ENCODE measurements around the gene ACSL3. TPM values are rescaled to one million over a fixed set of nuclear protein-coding genes. Genes with fewer than 3 reads are reported as not detected.

The ACSL3 gene
- total and polyA plus RNA-seq, 12 donors = 12.7 to 67.2 (median 53.0) TPM

GRCh38 chr2:222976521-222977061, 115.8 kb downstream of the ACSL3 start:
- Histone ChIP-seq H3K4me1 (peaks cover 0 to 5% (median 0%) of the 10 kb centered on the region in 9 donors), H3K27ac (no peak overlapping the region), H3K9me3 (no peaks in the 10 kb centered on the region), H3K4me3 (no peak overlapping the region), H3K27me3 (peaks cover 0 to 5% (median 0%) of the 10 kb centered on the region in 7 donors), H3K36me3 (no peaks in the 10 kb centered on the region)
- TF ChIP-seq CTCF (IDR thresholded peaks at IDR 0.05) = no peak
- WGBS, 2 donors = 62 to 68% methylated on average over 3 of the region's 3 CpGs
- intact Hi-C loops (cut with DNase I) = loop anchor here in 2 of 10 donors (10.0 kb wide), 1 partner anchor 128 kb away; no protein-coding TSS in a partner anchor
- DNase-seq = no peak
- no peak for ATAC-seq

- H3K4me3 ChIP-seq = no peak overlapping the region
- H3K27me3 ChIP-seq = peaks cover 0 to 5% (median 0%) of the 10 kb centered on the region in 7 donors
- TF ChIP-seq CTCF (IDR thresholded peaks at IDR 0.05) = no peak
- no peak for DNase-seq
- 92 to 96% methylated on average over 5 of the region's 5 CpGs for WGBS, 2 donors
- H3K9me3 ChIP-seq = no peaks in the 10 kb centered on the region
- H3K36me3 ChIP-seq = no peaks in the 10 kb centered on the region
- no peak for ATAC-seq
- intact Hi-C loops (cut with DNase I) = loop anchor here in 2 of 10 donors (10.0 kb wide), 1 partner anchor 128 kb away; no protein-coding TSS in a partner anchor
- H3K4me1 ChIP-seq = peaks cover 0 to 5% (median under 1%) of the 10 kb centered on the region in 9 donors
- no peak overlapping the region for H3K27ac ChIP-seq
These were observed 116.3 kb downstream of the ACSL3 start for GRCh38 chr2:222977121-222977520.

GRCh38 chr2:222978850-222979249, 118.0 kb downstream of the ACSL3 start:
- Histone ChIP-seq H3K9me3 (no peaks in the 10 kb centered on the region), H3K4me1 (peaks cover 0 to 9% (median 0%) of the 10 kb centered on the region in 9 donors), H3K27me3 (peaks cover 0 to 5% (median 0%) of the 10 kb centered on the region in 7 donors), H3K4me3 (no peak overlapping the region), H3K36me3 (no peaks in the 10 kb centered on the region), H3K27ac (no peak overlapping the region)
- intact Hi-C loops (cut with DNase I) = loop anchor here in 2 of 10 donors (10.0 kb wide), 1 partner anchor 126 kb away; no protein-coding TSS in a partner anchor
- no peak for TF ChIP-seq CTCF (IDR thresholded peaks at IDR 0.05)
- no peak for DNase-seq
- ATAC-seq = no peak

GRCh38 chr2:222979484-222979883, 118.6 kb downstream of the ACSL3 start:
- H3K27me3 ChIP-seq = peaks cover 0 to 5% (median 0%) of the 10 kb centered on the region in 7 donors
- intact Hi-C loops (cut with DNase I) = loop anchor here in 2 of 10 donors (10.0 kb wide), 1 partner anchor 125 kb away; no protein-coding TSS in a partner anchor
- peaks cover 0 to 9% (median 0%) of the 10 kb centered on the region in 9 donors for H3K4me1 ChIP-seq
- no peak for TF ChIP-seq CTCF (IDR thresholded peaks at IDR 0.05)
- H3K36me3 ChIP-seq = no peaks in the 10 kb centered on the region
- ATAC-seq (no peak), DNase-seq (no peak)
- WGBS, 2 donors = 57 to 67% methylated on average over 3 of the region's 3 CpGs
- no peak overlapping the region for H3K4me3 ChIP-seq
- H3K27ac ChIP-seq = no peak overlapping the region
- no peaks in the 10 kb centered on the region for H3K9me3 ChIP-seq

All from heart right ventricle (tissue), 16 donors.